GM18526 (cell line): ENCODE data around the gene HPSE2.

Experiments used
- POLR2A ChIP-seq: IDR thresholded peaks from 3 replicates; pipeline ENCODE4 v1.6.1; 2011; ENCODE audit not compliant: insufficient read length; ENCODE audit errors: extremely low read depth

Gene HPSE2

GRCh38 chr10:99080275-99080945 is 155.2 kb downstream of the HPSE2 start:
- no peak for TF ChIP-seq POLR2A

- TF ChIP-seq POLR2A, result no peak
These were observed 173.1 kb downstream of the HPSE2 start for GRCh38 chr10:99062591-99062990.

GRCh38 chr10:99058762-99059161 is 176.9 kb downstream of the HPSE2 start:
- no peak for TF ChIP-seq POLR2A

- no peak for TF ChIP-seq POLR2A
These were observed 177.5 kb downstream of the HPSE2 start for GRCh38 chr10:99057936-99058690.

- TF ChIP-seq POLR2A, result no peak
These were observed 190.0 kb downstream of the HPSE2 start for GRCh38 chr10:99045671-99046070.

GRCh38 chr10:99042051-99042771 is 193.4 kb downstream of the HPSE2 start:
- TF ChIP-seq POLR2A, result no peak

GRCh38 chr10:99041468-99041867 is 194.2 kb downstream of the HPSE2 start:
- TF ChIP-seq POLR2A, result no peak

GRCh38 chr10:99013885-99014284 is 221.8 kb downstream of the HPSE2 start:
- no peak for TF ChIP-seq POLR2A

- no peak for TF ChIP-seq POLR2A
These were observed 225.4 kb downstream of the HPSE2 start for GRCh38 chr10:99010286-99010685.

GRCh38 chr10:99008054-99008453 is 227.6 kb downstream of the HPSE2 start:
- no peak for TF ChIP-seq POLR2A

GRCh38 chr10:99007457-99007856 is 228.2 kb downstream of the HPSE2 start:
- TF ChIP-seq POLR2A, result no peak

GRCh38 chr10:99005254-99005653 is 230.4 kb downstream of the HPSE2 start:
- no peak for TF ChIP-seq POLR2A

GRCh38 chr10:99004738-99005137 is 230.9 kb downstream of the HPSE2 start:
- TF ChIP-seq POLR2A, result no peak

- TF ChIP-seq POLR2A, result no peak
These were observed 233.3 kb downstream of the HPSE2 start for GRCh38 chr10:99002392-99002791.

GRCh38 chr10:98997596-98997995 is 238.1 kb downstream of the HPSE2 start:
- no peak for TF ChIP-seq POLR2A

GRCh38 chr10:98994030-98994429 is 241.6 kb downstream of the HPSE2 start:
- no peak for TF ChIP-seq POLR2A

GRCh38 chr10:98980353-98980752 is 255.3 kb downstream of the HPSE2 start:
- no peak for TF ChIP-seq POLR2A

GRCh38 chr10:98971464-98971863 is 264.2 kb downstream of the HPSE2 start:
- TF ChIP-seq POLR2A, result no peak
